HEK293 (cell line): ENCODE data around the gene LRP1.

ENCODE experiments used
- CTCF ChIP-seq: fragments of 450-650 bp; formaldehyde crosslinking; IDR thresholded peaks from 2 replicates; pipeline ENCODE4 v1.5.1; 2016; ENCODE audit warnings: missing biosample characterization, missing genetic modification characterization
- ELK4 ChIP-seq: IDR thresholded peaks from 2 replicates; pipeline ENCODE4 v1.6.1; 2011; ENCODE audit warnings: mild to moderate bottlenecking, low read depth, low read length, borderline replicate concordance
- ZBTB7A ChIP-seq: fragments of 450-650 bp; formaldehyde crosslinking; IDR thresholded peaks from 2 replicates; pipeline ENCODE4 v1.5.1; 2016; ENCODE audit warnings: low read depth, missing biosample characterization, missing genetic modification characterization
- ZNF426 ChIP-seq: fragments of 450-650 bp; formaldehyde crosslinking; IDR thresholded peaks from 2 replicates; pipeline ENCODE4 v1.5.1; 2017; ENCODE audit warnings: missing biosample characterization, missing genetic modification characterization, mild to moderate bottlenecking, inconsistent platforms, moderate library complexity
- ZNF549 ChIP-seq: fragments of 450-650 bp; IDR thresholded peaks from 2 replicates; pipeline ENCODE4 v1.5.1; 2018; ENCODE audit warnings: missing biosample characterization, missing genetic modification characterization, mild to moderate bottlenecking, inconsistent platforms, moderate library complexity
- ZNF670 ChIP-seq: fragments of 450-650 bp; formaldehyde crosslinking; IDR thresholded peaks from 2 replicates; pipeline ENCODE4 v1.5.1; 2016; ENCODE audit warnings: missing biosample characterization, missing genetic modification characterization, low read depth
- ZNF830 ChIP-seq: fragments of 450-650 bp; IDR thresholded peaks from 2 replicates; pipeline ENCODE4 v1.5.0; 2018; ENCODE audit warnings: missing biosample characterization, missing genetic modification characterization, low read depth, mild to moderate bottlenecking, moderate library complexity
- TF ChIP-seq, protein P1 (sequence below): fragments of 450-650 bp; formaldehyde crosslinking; IDR thresholded peaks from 2 replicates; pipeline ENCODE4 v1.5.1; 2016; ENCODE audit warnings: missing biosample characterization, missing genetic modification characterization, low read depth

DNA sequence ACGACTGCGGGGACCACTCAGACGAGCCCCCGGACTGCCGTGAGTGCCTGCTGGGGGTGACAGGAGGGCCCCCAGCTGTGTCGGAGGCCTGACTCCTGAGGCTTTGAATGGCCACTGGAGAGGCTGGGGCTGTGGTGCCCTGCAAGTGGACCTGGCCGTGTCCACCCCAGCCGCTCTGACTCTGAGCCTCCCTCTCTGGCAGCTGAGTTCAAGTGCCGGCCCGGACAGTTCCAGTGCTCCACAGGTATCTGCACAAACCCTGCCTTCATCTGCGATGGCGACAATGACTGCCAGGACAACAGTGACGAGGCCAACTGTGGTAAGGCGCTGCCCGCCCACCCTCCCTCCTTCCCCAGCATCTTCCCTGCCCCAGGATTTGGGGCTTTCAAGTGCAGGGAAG, 72.2 kb downstream of the LRP1 start:
- TF ChIP-seq ZNF670 (no peak), CTCF (tag by site-specific recombination) (no peak), ZBTB7A (tag by site-specific recombination) (no peak), ZNF426 (tag by site-specific recombination) (no peak), ZNF549 (no peak), ZNF830 (tag by site-specific recombination) (no peak), ELK4 (no peak)
- TF ChIP-seq, protein P1, sequence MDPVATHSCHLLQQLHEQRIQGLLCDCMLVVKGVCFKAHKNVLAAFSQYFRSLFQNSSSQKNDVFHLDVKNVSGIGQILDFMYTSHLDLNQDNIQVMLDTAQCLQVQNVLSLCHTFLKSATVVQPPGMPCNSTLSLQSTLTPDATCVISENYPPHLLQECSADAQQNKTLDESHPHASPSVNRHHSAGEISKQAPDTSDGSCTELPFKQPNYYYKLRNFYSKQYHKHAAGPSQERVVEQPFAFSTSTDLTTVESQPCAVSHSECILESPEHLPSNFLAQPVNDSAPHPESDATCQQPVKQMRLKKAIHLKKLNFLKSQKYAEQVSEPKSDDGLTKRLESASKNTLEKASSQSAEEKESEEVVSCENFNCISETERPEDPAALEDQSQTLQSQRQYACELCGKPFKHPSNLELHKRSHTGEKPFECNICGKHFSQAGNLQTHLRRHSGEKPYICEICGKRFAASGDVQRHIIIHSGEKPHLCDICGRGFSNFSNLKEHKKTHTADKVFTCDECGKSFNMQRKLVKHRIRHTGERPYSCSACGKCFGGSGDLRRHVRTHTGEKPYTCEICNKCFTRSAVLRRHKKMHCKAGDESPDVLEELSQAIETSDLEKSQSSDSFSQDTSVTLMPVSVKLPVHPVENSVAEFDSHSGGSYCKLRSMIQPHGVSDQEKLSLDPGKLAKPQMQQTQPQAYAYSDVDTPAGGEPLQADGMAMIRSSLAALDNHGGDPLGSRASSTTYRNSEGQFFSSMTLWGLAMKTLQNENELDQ (tag by site-specific recombination): no peak
